HG03280 (cell line): ENCODE measurements around the gene IRF2BP1.
"Not testable (repeated sequence)": the region's sequence is repeated elsewhere in the genome, so short reads cannot be mapped to it uniquely, and the experiment has no call there.

Experiments
- ATAC-seq: cut with Tn5 transposase; IDR thresholded peaks from one replicate; pipeline ENCODE4 v1.9.1; 2021; ENCODE audit warnings: mild to moderate bottlenecking, moderate library complexity; ENCODE audit not compliant: unreplicated experiment

The IRF2BP1 gene

GRCh38 chr19:45882652-45883585 lies 3.0 kb downstream of the IRF2BP1 start:
- ATAC-seq = no peak

GRCh38 chr19:45881909-45882528 lies 3.9 kb downstream of the IRF2BP1 start:
- no peak for ATAC-seq

GRCh38 chr19:45881082-45881908 lies 4.6 kb downstream of the IRF2BP1 start:
- no peak for ATAC-seq

- no peak for ATAC-seq
Observed at GRCh38 chr19:45879971-45880370, 6.0 kb downstream of the IRF2BP1 start.

GRCh38 chr19:45879055-45879454 lies 6.9 kb downstream of the IRF2BP1 start:
- ATAC-seq = no peak

- ATAC-seq = no peak
Observed at GRCh38 chr19:45878043-45878794, 7.7 kb downstream of the IRF2BP1 start.

GRCh38 chr19:45876411-45877197 lies 9.3 kb downstream of the IRF2BP1 start:
- ATAC-seq = no peak

- no peak for ATAC-seq
Observed at GRCh38 chr19:45876161-45876410, 9.9 kb downstream of the IRF2BP1 start.

- ATAC-seq = no peak
Observed at GRCh38 chr19:45874620-45874966, 11.3 kb downstream of the IRF2BP1 start.

- ATAC-seq = no peak
Observed at GRCh38 chr19:45873219-45873772, 12.6 kb downstream of the IRF2BP1 start.

- no peak for ATAC-seq
Observed at GRCh38 chr19:45872095-45872919, 13.6 kb downstream of the IRF2BP1 start.

GRCh38 chr19:45870798-45871197 lies 15.1 kb downstream of the IRF2BP1 start:
- no peak for ATAC-seq

- ATAC-seq = not testable (repeated sequence)
Observed at GRCh38 chr19:45867241-45867640, 18.7 kb downstream of the IRF2BP1 start.

- ATAC-seq = no peak
Observed at GRCh38 chr19:45866400-45867176, 19.4 kb downstream of the IRF2BP1 start.

- ATAC-seq = no peak
Observed at GRCh38 chr19:45865269-45865948, 20.5 kb downstream of the IRF2BP1 start.

GRCh38 chr19:45864629-45865082 lies 21.3 kb downstream of the IRF2BP1 start:
- no peak for ATAC-seq

- ATAC-seq = peak; percentile 40
Observed at GRCh38 chr19:45863840-45864628, 21.9 kb downstream of the IRF2BP1 start, which contains the start of gene FOXA3. Gene FOXA3 (plus strand): TSS chr19:45864326. CDS start chr19:45864457, 131 bp downstream.
